ENCODE data around the gene EVC2. TPM values are rescaled to one million over a fixed set of nuclear protein-coding genes. Genes with fewer than 3 reads are reported as not detected.

The EVC2 gene
- total RNA-seq, 1 experiment from 2014 or later, result 7.8 TPM

GRCh38 chr4:5717449-5718158, 9.2 kb upstream of the EVC2 start:
- no peak overlapping the region for H3K27ac Mint-ChIP-seq
- Histone ChIP-seq H3K4me2 (ENCODE audit: insufficient read depth, insufficient read length, low read length) (no peak overlapping the region), H3K23me2 (ENCODE audit: insufficient read length, low read depth, low read length, poor library complexity, severe bottlenecking) (no peaks in the 10 kb centered on the region), H3K23ac (ENCODE audit: insufficient read length, low read depth, low read length) (no peak overlapping the region), H4K5ac (ENCODE audit: insufficient read length, low read depth, low read length) (no peak overlapping the region), H3K79me2 (ENCODE audit: insufficient read depth, low read length) (no peaks in the 10 kb centered on the region), H2AFZ (ENCODE audit: low read length) (no peak overlapping the region), H3K56ac (ENCODE audit: insufficient read length, low read depth, low read length) (no peak overlapping the region), H4K8ac (replicated peaks; ENCODE audit: insufficient read length, low read depth, low read length) (no peak overlapping the region), H2BK120ac (ENCODE audit: low read depth, low read length, poor library complexity, severe bottlenecking) (no peak overlapping the region), H3K9ac (ENCODE audit: extremely low read depth, insufficient read length, low read length) (no peak overlapping the region), H4K91ac (ENCODE audit: insufficient read length, low read depth, low read length) (no peak overlapping the region), H3K18ac (ENCODE audit: insufficient read length, low read depth, low read length) (no peak overlapping the region), H2AK5ac (ENCODE audit: insufficient read length, low read length) (no peak overlapping the region), H2BK15ac (ENCODE audit: low read depth, low read length) (no peak overlapping the region), H4K20me1 (ENCODE audit: control insufficient read depth, insufficient read depth, insufficient read length) (no peaks in the 10 kb centered on the region), H3K4me1 (ENCODE audit: insufficient read depth, low read length) (no peaks in the 10 kb centered on the region), H3T11ph (ENCODE audit: low read length) (no peak overlapping the region), H3K9me3 (ENCODE audit: control insufficient read depth, low read depth, low read length) (no peaks in the 10 kb centered on the region), H2BK20ac (ENCODE audit: low read depth, low read length, poor library complexity, severe bottlenecking) (no peak overlapping the region), H3K27ac (ENCODE audit: insufficient read length, low read depth, low read length) (no peak overlapping the region), H3K27me3 (ENCODE audit: insufficient read depth, low read length) (no peaks in the 10 kb centered on the region), H3K4ac (ENCODE audit: low read depth, low read length) (no peak overlapping the region), H2BK12ac (ENCODE audit: insufficient read length, low read depth, low read length) (no peak overlapping the region), H2BK5ac (ENCODE audit: insufficient read length, low read length) (no peak overlapping the region), H3K79me1 (ENCODE audit: insufficient read depth, low read depth, low read length, poor library complexity, severe bottlenecking) (no peaks in the 10 kb centered on the region), H3K14ac (ENCODE audit: insufficient read depth, low read length) (no peak overlapping the region)
- no peak overlapping the region for H3K4me3 Mint-ChIP-seq
- peaks cover 1% of the 10 kb centered on the region for H3K27me3 Mint-ChIP-seq (ENCODE audit: low read depth)
- H3K4me1 Mint-ChIP-seq, result peaks cover 14 to 17% of the 10 kb centered on the region in 2 experiments
- peaks cover 13 to 19% (median 17%) of the 10 kb centered on the region in 3 experiments for H3K36me3 Mint-ChIP-seq (ENCODE audit: insufficient read depth in 1 of 3, low read depth in 3 of 3)
- TF ChIP-seq, protein P1, sequence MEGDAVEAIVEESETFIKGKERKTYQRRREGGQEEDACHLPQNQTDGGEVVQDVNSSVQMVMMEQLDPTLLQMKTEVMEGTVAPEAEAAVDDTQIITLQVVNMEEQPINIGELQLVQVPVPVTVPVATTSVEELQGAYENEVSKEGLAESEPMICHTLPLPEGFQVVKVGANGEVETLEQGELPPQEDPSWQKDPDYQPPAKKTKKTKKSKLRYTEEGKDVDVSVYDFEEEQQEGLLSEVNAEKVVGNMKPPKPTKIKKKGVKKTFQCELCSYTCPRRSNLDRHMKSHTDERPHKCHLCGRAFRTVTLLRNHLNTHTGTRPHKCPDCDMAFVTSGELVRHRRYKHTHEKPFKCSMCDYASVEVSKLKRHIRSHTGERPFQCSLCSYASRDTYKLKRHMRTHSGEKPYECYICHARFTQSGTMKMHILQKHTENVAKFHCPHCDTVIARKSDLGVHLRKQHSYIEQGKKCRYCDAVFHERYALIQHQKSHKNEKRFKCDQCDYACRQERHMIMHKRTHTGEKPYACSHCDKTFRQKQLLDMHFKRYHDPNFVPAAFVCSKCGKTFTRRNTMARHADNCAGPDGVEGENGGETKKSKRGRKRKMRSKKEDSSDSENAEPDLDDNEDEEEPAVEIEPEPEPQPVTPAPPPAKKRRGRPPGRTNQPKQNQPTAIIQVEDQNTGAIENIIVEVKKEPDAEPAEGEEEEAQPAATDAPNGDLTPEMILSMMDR (conservative IDR thresholded peaks at IDR 0.05), result no peak
- H3K9me3 Mint-ChIP-seq, result peaks cover 11 to 13% of the 10 kb centered on the region in 2 experiments
- no CpG with 5 or more reads among the region's 4 CpGs for WGBS (ENCODE audit: extremely low coverage, insufficient read length, low lambda C conversion rate)
- no peak for DNase-seq
